HG02885 (cell line): ENCODE data around the gene NTN5.
A peak's percentile ranks its signal among the peaks of the same experiment; 100 is the strongest.
"Not testable (repeated sequence)": the region's sequence is repeated elsewhere in the genome, so short reads cannot be mapped to it uniquely, and the experiment has no call there.

Experiments used
- ATAC-seq: cut with Tn5 transposase; IDR thresholded peaks from one replicate; pipeline ENCODE4 v1.9.1; 2021; ENCODE audit warnings: mild to moderate bottlenecking; ENCODE audit not compliant: unreplicated experiment, poor library complexity

NTN5 gene

GRCh38 chr19:48672994-48673393 lies at the start of gene NTN5:
Gene NTN5 (minus strand): TSS chr19:48673017. CDS start chr19:48670986, 2,031 bp downstream.
- no peak for ATAC-seq

GRCh38 chr19:48722196-48722708 lies 49.4 kb upstream of the NTN5 start:
- no peak for ATAC-seq

- ATAC-seq = peak; percentile 84
These were observed 47.9 kb upstream of the NTN5 start for GRCh38 chr19:48720613-48721296.

- no peak for ATAC-seq
These were observed 47.4 kb upstream of the NTN5 start for GRCh38 chr19:48720251-48720612.

GRCh38 chr19:48719263-48720171 lies 46.7 kb upstream of the NTN5 start, which contains the start of gene MAMSTR:
Gene MAMSTR (minus strand): TSS chr19:48719725. CDS start chr19:48719031, 694 bp downstream.
- no peak for ATAC-seq

- no peak for ATAC-seq
These were observed 46.0 kb upstream of the NTN5 start for GRCh38 chr19:48718711-48719231.

GRCh38 chr19:48718106-48718505 lies 45.3 kb upstream of the NTN5 start:
- not testable (repeated sequence) for ATAC-seq

GRCh38 chr19:48716562-48717291 lies 43.9 kb upstream of the NTN5 start:
- no peak for ATAC-seq

- ATAC-seq = no peak
These were observed 42.9 kb upstream of the NTN5 start for GRCh38 chr19:48715681-48716171.

GRCh38 chr19:48714759-48715675 lies 42.2 kb upstream of the NTN5 start:
- no peak for ATAC-seq

GRCh38 chr19:48713864-48714755 lies 41.3 kb upstream of the NTN5 start:
- peak; percentile 89 for ATAC-seq

GRCh38 chr19:48713041-48713863 lies 40.4 kb upstream of the NTN5 start:
- ATAC-seq = no peak

GRCh38 chr19:48711106-48711662 lies 38.4 kb upstream of the NTN5 start:
- ATAC-seq = no peak

GRCh38 chr19:48708471-48708870 lies 35.7 kb upstream of the NTN5 start:
- ATAC-seq = no peak

GRCh38 chr19:48705431-48705830 lies 32.6 kb upstream of the NTN5 start:
- ATAC-seq = no peak

GRCh38 chr19:48703316-48703715 lies 30.5 kb upstream of the NTN5 start:
- ATAC-seq = no peak

GRCh38 chr19:48702701-48703100 lies 29.9 kb upstream of the NTN5 start:
- no peak for ATAC-seq
